HG02943 (cell line): ENCODE results near the gene ETFDH.
A peak's percentile ranks its signal among the peaks of the same experiment; 100 is the strongest.
"Not testable (repeated sequence)": the region's sequence is repeated elsewhere in the genome, so short reads cannot be mapped to it uniquely, and the experiment has no call there.

Experiments
- ATAC-seq: cut with Tn5 transposase; IDR thresholded peaks from one replicate; pipeline ENCODE4 v1.9.1; 2021; ENCODE audit warnings: mild to moderate bottlenecking, low read depth, moderate library complexity; ENCODE audit not compliant: unreplicated experiment

ETFDH gene

DNA sequence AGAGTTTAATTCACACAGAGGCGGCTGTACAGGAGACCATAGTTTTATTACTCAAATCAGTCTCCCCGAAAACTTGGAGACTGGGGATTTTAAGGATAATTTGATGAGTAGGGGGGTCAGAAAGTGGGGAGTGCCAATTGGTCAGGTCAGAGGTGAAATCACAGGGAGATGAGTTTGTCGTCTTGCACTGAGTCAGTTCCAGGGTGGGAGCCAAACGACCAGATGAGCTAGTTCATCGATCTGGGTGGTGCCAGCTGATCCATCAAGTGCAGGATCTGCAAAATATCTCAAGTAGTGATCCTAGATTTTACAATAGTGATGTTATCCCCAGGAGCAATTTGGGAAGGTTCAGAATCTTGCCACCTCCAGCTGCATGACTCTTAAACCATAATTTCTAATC, 4.0 kb downstream of the ETFDH start:
- ATAC-seq = no peak

DNA sequence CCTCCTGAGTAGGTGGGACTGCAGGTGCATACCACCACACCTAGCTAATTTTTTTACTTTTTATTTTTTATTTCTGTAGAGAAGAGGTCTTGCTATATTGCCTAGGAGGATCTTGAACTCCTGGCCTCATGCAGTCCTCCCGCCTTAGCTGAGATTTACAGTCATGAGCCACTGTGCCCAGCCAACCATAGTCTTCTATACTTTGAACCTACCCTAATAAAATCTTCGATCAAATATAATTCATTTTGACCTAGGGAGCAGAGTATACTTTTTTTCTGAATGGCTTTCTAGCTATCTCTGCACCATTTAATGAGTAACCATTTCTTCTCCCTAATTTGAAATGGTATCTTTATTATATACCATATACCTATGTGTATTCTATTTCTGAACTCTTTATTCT, 6.7 kb downstream of the ETFDH start:
- no peak for ATAC-seq

DNA sequence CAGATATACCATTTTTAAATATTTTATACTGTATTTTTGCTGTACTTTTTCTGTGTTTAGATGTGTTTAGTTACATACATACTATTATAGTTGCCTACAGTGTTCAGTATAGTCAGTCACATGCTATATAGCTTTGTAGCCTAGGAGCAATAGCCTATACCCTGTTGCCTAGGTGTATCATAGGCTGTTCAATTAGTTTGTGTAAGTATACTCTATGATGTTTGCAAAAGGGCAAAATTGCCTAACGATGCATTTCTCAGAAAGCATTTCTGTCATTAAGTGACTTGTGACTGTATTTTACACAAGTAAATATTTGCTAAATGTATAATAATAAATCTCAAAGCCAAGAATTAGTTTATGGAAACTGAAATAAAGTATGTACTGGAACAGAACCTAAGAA, 9.5 kb downstream of the ETFDH start:
- no peak for ATAC-seq

GRCh38 chr4:158682066-158682465, 10.0 kb downstream of the ETFDH start:
- no peak for ATAC-seq

- no peak for ATAC-seq
Measured at GRCh38 chr4:158688813-158689212, 16.7 kb downstream of the ETFDH start.

GRCh38 chr4:158704274-158704673, 32.2 kb downstream of the ETFDH start:
- no peak for ATAC-seq

- no peak for ATAC-seq
Measured at GRCh38 chr4:158710814-158711213, 38.7 kb downstream of the ETFDH start.

DNA sequence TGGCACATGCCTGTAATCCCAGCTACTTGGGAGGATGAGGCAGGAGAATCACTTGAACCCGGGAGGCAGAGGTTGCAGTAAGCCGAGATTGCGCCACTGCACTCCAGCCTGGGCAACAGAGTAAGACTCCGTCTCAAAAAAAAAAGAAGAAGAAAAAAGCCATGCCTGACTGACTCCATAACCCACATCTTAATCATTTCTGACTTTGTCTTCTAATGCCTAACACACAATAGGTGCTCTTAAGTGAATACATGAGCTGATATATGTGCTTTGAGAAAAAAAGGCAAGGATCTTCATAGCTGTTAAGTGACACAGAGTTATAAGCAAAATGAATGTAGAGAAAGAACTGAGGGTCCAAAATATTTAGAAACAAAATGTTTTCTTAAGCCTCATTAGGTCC, 40.5 kb downstream of the ETFDH start:
- not testable (repeated sequence) for ATAC-seq

GRCh38 chr4:158714937-158715336, 42.8 kb downstream of the ETFDH start:
- ATAC-seq = no peak

DNA sequence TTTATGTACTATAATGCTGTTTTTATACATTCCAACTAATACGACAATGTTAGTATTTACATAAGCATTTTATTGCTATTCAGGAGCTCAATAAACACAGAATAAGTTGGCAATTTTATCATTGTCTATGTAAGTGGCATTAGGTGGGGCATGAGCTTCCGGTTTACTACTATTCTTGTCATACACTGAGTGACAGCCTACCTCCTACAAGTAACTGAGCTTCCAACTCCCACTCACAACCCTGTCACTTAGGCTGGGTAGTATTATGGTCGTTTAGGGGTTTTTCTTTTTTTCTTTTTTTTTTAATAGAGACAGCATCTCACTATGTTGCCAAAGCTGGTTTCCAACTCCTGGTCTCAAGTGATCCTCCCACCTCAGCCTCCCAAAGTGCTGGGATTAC, 43.7 kb downstream of the ETFDH start:
- ATAC-seq = no peak

DNA sequence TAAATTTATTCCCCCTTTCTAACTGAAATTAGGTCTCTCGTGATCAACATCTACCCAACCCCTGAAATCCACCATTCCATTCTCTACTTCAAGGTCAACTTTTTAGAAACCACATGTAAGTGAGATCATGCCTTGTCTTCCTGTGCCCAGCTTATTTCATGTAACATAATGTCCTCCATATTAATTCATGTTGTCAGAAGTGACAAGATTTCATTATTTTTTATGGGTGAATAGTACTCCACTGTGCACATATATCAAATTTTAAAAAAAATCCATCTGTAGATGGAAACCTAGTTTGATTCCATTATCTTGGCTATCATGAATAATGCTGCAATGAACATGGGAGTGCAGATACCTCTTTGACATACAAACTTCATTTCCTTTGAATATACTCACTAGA, 49.6 kb downstream of the ETFDH start:
- ATAC-seq = no peak

GRCh38 chr4:158722291-158722916, 50.3 kb downstream of the ETFDH start:
- ATAC-seq = no peak

DNA sequence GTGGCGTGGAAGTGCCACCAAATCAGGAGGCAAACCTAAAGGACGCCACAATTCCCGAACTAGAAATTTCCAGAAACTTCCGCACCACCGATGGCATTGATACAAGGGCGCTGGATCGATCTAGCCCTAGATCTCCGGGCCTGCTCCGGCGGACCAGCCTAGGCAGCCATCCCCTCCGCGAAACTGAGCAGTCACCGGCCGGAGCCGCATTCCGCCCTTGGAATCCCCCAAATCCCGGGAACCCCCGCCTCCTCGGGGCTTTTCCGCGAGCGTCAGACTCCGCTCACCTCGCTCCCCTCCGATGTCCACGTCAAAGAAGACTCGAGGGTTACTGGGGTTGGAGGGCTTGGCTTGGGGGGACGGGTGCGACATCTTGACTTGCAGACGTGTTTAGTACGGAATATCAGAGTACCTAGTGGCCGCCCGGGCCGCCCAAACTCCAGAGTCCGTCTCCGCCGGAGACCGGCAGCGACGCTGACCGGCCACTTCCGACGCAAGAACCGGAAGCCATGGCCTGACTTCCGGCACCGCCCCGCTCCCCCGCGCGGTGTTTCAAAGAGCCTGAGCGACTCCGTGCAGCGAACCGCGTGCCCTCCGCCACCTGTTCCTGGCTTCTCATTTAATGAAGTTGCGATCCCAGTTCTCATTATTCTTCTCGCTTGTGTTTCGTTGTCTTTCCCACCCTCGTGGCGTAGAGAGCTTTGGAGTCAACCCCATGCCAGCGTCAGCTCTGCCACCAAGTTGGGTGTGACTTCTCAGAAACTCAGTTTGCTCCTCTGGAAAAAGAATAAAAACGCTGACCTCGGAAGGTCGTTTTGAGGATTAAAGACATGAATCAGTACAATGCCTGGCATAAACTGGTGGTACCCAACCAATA, 51.1 kb downstream of the ETFDH start, which contains the start of gene PPID:
Gene PPID (minus strand): TSS at position 480 of the 877 bp plus-strand sequence. CDS start 108 bp downstream, at position 372.
- ATAC-seq = peak; percentile 98

DNA sequence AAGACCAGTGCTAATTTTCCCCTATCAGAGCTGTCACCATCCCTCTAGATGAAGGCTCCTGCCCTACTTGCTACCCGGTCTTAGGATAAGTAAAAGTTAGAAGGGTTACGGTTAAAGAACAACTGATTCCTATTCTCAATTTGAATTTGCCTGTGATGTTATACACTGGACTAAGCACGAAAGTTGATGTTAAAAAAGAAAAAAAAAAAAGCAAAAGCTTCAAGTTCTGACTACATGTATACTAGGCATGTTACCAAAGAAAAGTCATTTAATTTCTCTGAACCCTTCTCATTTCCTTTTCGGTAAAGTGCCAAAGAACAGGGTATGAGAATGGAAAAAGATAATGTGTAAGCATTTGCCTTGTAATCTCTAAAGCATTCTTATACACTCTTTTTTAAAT, 52.5 kb downstream of the ETFDH start:
- ATAC-seq = no peak

- no peak for ATAC-seq
Measured at GRCh38 chr4:158726633-158727032, 54.5 kb downstream of the ETFDH start.

GRCh38 chr4:158728236-158728635, 56.1 kb downstream of the ETFDH start:
- ATAC-seq = no peak

DNA sequence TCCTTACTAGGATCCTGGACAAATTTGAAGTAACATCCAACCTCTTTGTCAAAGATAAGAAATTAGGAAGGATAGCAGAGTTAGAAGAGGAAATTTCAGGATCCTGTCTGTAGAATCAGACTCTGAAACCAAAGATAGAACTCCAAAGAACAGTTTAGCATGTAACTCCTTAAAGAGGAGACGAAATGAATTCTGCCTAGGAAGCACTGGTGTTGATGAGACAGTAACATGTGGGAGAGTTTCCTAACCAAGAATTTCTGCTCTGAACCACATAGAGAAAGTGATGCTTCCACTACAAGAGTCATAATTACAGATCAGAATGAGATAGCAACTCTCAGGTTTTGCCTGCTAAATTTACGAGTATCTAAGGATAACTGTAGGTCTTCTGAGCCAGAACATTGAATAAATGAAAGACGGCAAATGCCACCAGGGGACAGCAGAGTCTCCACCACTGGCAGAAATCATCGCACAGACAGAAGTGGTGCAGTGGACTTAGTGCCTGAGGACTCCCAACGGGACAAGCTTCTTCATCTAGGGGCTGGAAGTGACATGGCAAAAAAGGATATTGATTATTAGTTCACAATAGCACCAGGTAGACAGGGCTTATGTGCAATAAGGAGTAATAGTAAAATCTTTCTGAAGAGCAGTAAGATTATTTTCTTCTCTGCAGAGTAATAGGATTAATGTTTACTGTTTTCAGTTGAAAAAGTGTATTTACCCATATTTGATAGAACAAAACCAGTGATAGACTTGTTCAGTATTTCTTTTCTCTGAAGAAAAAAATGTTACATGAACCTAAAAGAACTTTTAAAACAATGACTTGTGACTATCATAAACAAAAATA, 57.8 kb downstream of the ETFDH start:
- ATAC-seq = peak; percentile 87

DNA sequence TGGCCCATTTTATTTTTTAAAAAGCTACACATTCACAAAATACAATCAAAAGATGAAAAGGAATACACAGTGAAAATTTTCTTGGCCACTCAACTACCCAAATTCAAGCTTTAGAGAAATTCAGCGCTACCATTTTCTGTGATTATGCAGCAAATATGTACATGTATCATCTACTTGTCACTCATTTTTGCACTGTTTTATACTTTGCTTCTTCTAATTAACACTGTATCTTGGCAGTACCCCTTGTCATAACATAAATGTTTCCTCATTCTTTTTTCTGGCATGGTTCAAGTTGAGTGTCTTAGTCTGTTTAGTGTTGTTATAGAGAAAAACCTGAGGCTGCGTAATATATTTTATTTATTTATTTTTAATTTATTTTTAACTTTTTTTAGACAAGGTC, 66.8 kb downstream of the ETFDH start:
- ATAC-seq = no peak

GRCh38 chr4:158739600-158739999, 67.5 kb downstream of the ETFDH start:
- no peak for ATAC-seq

GRCh38 chr4:158741326-158742021, 69.4 kb downstream of the ETFDH start:
- no peak for ATAC-seq
